PC-9 (cell line): ENCODE data around the gene AUTS2. TPM values are rescaled to one million over a fixed set of nuclear protein-coding genes. Genes with fewer than 3 reads are reported as not detected.

ENCODE experiments used
- BruUV-seq: library from RNA; stranded (reverse); fragments of 400-500 nt; replicated peaks from 2 replicates; lab custom pipeline; 2021; lab: Mats Ljungman, UMichigan
- CTCF ChIA-PET: fragments of 300-600 bp; sonication (Branson Sonifier 250); formaldehyde crosslinking; loops from one replicate; lab custom pipeline; 2022; ENCODE audit warnings: antibody characterized with exemption; lab: Charles Lee
- POLR2A ChIA-PET: fragments of 300-600 bp; sonication (Branson Sonifier 250); formaldehyde crosslinking; loops from one replicate; lab custom pipeline; 2022; ENCODE audit warnings: antibody characterized with exemption; ENCODE audit not compliant: unreplicated experiment; lab: Charles Lee
- DNase-seq, 2 experiments: peaks; one replicate each; pipeline versions ENCODE4 v3.0.0 to v3.0.0-alpha.2; 2015 to 2022; ENCODE audit warnings: mixed read lengths in 1 of 2
- H2AFZ ChIP-seq: fragments of 200-600 bp; sonication (generic); 2 replicates; pipeline ENCODE4 v1.8.1; 2017; ENCODE audit warnings: antibody characterized with exemption
- H3F3A ChIP-seq: fragments of 200-600 bp; sonication (generic); 2 replicates; pipeline ENCODE4 v1.8.1; 2017; ENCODE audit warnings: antibody characterized with exemption, mild to moderate bottlenecking, low read depth; ENCODE audit not compliant: insufficient read depth
- H3K27ac ChIP-seq: fragments of 200-600 bp; sonication (generic); 2 replicates; pipeline ENCODE4 v1.6.1; 2016; ENCODE audit warnings: mixed run types
- H3K27me3 ChIP-seq: fragments of 200-600 bp; sonication (generic); 2 replicates; pipeline ENCODE4 v1.6.1; 2016; ENCODE audit warnings: low read depth, mixed run types; ENCODE audit not compliant: insufficient read depth
- H3K36me3 ChIP-seq: fragments of 200-600 bp; sonication (generic); 2 replicates; pipeline ENCODE4 v1.6.1; 2016; ENCODE audit warnings: low read depth, mixed run types
- H3K4me1 ChIP-seq: fragments of 200-600 bp; sonication (generic); replicated peaks from 2 replicates; pipeline ENCODE4 v1.6.1; 2016; ENCODE audit warnings: mixed run types; ENCODE audit not compliant: insufficient read depth
- H3K4me2 ChIP-seq: fragments of 200-600 bp; sonication (generic); 2 replicates; pipeline ENCODE4 v1.6.1; 2017; ENCODE audit warnings: mixed run types
- H3K4me3 ChIP-seq: fragments of 200-600 bp; sonication (generic); 2 replicates; pipeline ENCODE4 v1.6.1; 2016; ENCODE audit warnings: mixed run types
- H3K79me2 ChIP-seq: fragments of 200-600 bp; sonication (generic); 2 replicates; pipeline ENCODE4 v1.6.1; 2017; ENCODE audit warnings: low read depth, mixed run types
- H3K9me2 ChIP-seq: fragments of 200-600 bp; sonication (generic); 2 replicates; pipeline ENCODE4 v1.8.1; 2017; ENCODE audit warnings: mild to moderate bottlenecking; ENCODE audit not compliant: insufficient read depth
- H3K9me3 ChIP-seq: fragments of 200-600 bp; sonication (generic); 2 replicates; pipeline ENCODE4 v1.8.1; 2016; ENCODE audit warnings: low read depth; ENCODE audit not compliant: insufficient read depth
- H4K20me1 ChIP-seq: fragments of 200-600 bp; sonication (generic); 2 replicates; pipeline ENCODE4 v1.8.1; 2017; ENCODE audit not compliant: insufficient read depth
- CTCF ChIP-seq: fragments of 200-600 bp; sonication (generic); conservative IDR thresholded peaks from 2 replicates; pipeline ENCODE4 v1.6.1; 2017; ENCODE audit warnings: mixed run types, antibody characterized with exemption, mild to moderate bottlenecking, moderate library complexity
- EZH2 ChIP-seq: fragments of 200-600 bp; sonication (generic); IDR thresholded peaks from 2 replicates; pipeline ENCODE4 v1.8.0; 2017; ENCODE audit warnings: antibody characterized with exemption, low read depth
- intact Hi-C: fragments of 100-400 bp; cut with micrococcal nuclease; formaldehyde crosslinking; loops from one replicate; pipeline ENCODE4 v1.10.0; 2022; ENCODE audit not compliant: unreplicated experiment
- total RNA-seq: library from RNA; stranded (reverse); gene quantifications from 2 replicates; pipeline ENCODE4 v1.2.3, GENCODE V29; 2021

AUTS2 gene
- total RNA-seq, 1 experiment from 2014 or later, result not detected

- Histone ChIP-seq H3K27ac (no peak overlapping the region), H3K9me2 (no peaks in the 10 kb centered on the region), H3F3A (no peaks in the 10 kb centered on the region), H3K27me3 (peaks cover 51% of the 10 kb centered on the region), H3K79me2 (no peaks in the 10 kb centered on the region), H3K4me1 (no peaks in the 10 kb centered on the region), H3K4me2 (no peak overlapping the region), H3K4me3 (no peak overlapping the region), H3K36me3 (no peaks in the 10 kb centered on the region), H3K9me3 (no peaks in the 10 kb centered on the region), H2AFZ (no peak overlapping the region), H4K20me1 (no peaks in the 10 kb centered on the region)
- CTCF ChIA-PET, result no interaction called here
- no TSS peak for BruUV-seq
- DNase-seq, result no peak
- POLR2A ChIA-PET, result no interaction called here
- TF ChIP-seq EZH2, result no peak
- no peak for TF ChIP-seq CTCF
- intact Hi-C loops, result no loop called here
Measured at GRCh38 chr7:70615066-70615606, 1016.9 kb downstream of the AUTS2 start.

- ChIA-PET CTCF (no interaction called here), POLR2A (no interaction called here)
- Histone ChIP-seq H3F3A (no peaks in the 10 kb centered on the region), H3K79me2 (no peaks in the 10 kb centered on the region), H3K9me3 (no peaks in the 10 kb centered on the region), H4K20me1 (no peaks in the 10 kb centered on the region), H3K9me2 (no peaks in the 10 kb centered on the region), H3K36me3 (no peaks in the 10 kb centered on the region), H3K27ac (no peak overlapping the region), H2AFZ (no peak overlapping the region), H3K27me3 (peaks cover 60% of the 10 kb centered on the region), H3K4me3 (no peak overlapping the region), H3K4me1 (no peaks in the 10 kb centered on the region), H3K4me2 (no peak overlapping the region)
- BruUV-seq, result no TSS peak
- TF ChIP-seq CTCF (no peak), EZH2 (no peak)
- intact Hi-C loops, result no loop called here
- DNase-seq, result no peak
Measured at GRCh38 chr7:70616211-70616610, 1017.9 kb downstream of the AUTS2 start.

- TF ChIP-seq EZH2 (no peak), CTCF (no peak)
- Histone ChIP-seq H4K20me1 (no peaks in the 10 kb centered on the region), H3K36me3 (no peaks in the 10 kb centered on the region), H3K4me2 (no peak overlapping the region), H2AFZ (no peak overlapping the region), H3K27ac (no peak overlapping the region), H3K9me3 (no peaks in the 10 kb centered on the region), H3F3A (no peaks in the 10 kb centered on the region), H3K9me2 (no peaks in the 10 kb centered on the region), H3K4me3 (no peak overlapping the region), H3K27me3 (peaks cover 65% of the 10 kb centered on the region), H3K79me2 (no peaks in the 10 kb centered on the region), H3K4me1 (no peaks in the 10 kb centered on the region)
- BruUV-seq, result no TSS peak
- DNase-seq, result no peak
- CTCF ChIA-PET, result no interaction called here
- POLR2A ChIA-PET, result no interaction called here
- intact Hi-C loops, result no loop called here
Measured at GRCh38 chr7:70616821-70617220, 1018.5 kb downstream of the AUTS2 start.
